Measurements from ENCODE around the gene TOMM5.

TOMM5 gene

GRCh38 chr9:37587521-37587920 is 4.9 kb downstream of the TOMM5 start:
- Histone ChIP-seq H3K27ac (ENCODE audit: low read length) (no peak overlapping the region), H3K4me2 (ENCODE audit: low read length) (no peak overlapping the region), H4K20me1 (ENCODE audit: insufficient read depth, low read length) (peaks cover 32% of the 10 kb centered on the region), H3K4me3 (ENCODE audit: low read length) (no peak overlapping the region), H3K4me1 (ENCODE audit: low read length) (peaks cover 18% of the 10 kb centered on the region), H3K9me3 (ENCODE audit: insufficient read depth, low read length) (no peaks in the 10 kb centered on the region), H3K79me2 (ENCODE audit: low read length) (peaks cover 96% of the 10 kb centered on the region), H2AFZ (ENCODE audit: low read depth, low read length) (no peak overlapping the region), H3K9ac (ENCODE audit: low read length) (no peak overlapping the region), H3K36me3 (replicated peaks; ENCODE audit: low read depth, low read length) (peaks cover 59% of the 10 kb centered on the region), H3K27me3 (ENCODE audit: low read depth, low read length) (no peaks in the 10 kb centered on the region)
- TF ChIP-seq EZH2phosphoT487 (IDR thresholded peaks at IDR 0.05; ENCODE audit: low read depth) = no peak
- no peak for TF ChIP-seq CTCF (IDR thresholded peaks at IDR 0.05; ENCODE audit: low read depth, low read length)

GRCh38 chr9:37583522-37584121 is 8.8 kb downstream of the TOMM5 start:
- Histone ChIP-seq H3K4me3 (ENCODE audit: low read length) (no peak overlapping the region), H3K36me3 (replicated peaks; ENCODE audit: low read depth, low read length) (peaks cover 70% of the 10 kb centered on the region), H3K27me3 (ENCODE audit: low read depth, low read length) (no peaks in the 10 kb centered on the region), H4K20me1 (ENCODE audit: insufficient read depth, low read length) (peaks cover 7% of the 10 kb centered on the region; the same call in 1 of the 2 replicates), H3K4me1 (ENCODE audit: low read length) (no peaks in the 10 kb centered on the region), H3K9me3 (ENCODE audit: insufficient read depth, low read length) (no peaks in the 10 kb centered on the region), H3K4me2 (ENCODE audit: low read length) (no peak overlapping the region), H3K27ac (ENCODE audit: low read length) (no peak overlapping the region), H3K79me2 (ENCODE audit: low read length) (peaks cover 80% of the 10 kb centered on the region), H3K9ac (ENCODE audit: low read length) (no peak overlapping the region), H2AFZ (ENCODE audit: low read depth, low read length) (no peak overlapping the region)
- TF ChIP-seq CTCF (IDR thresholded peaks at IDR 0.05; ENCODE audit: low read depth, low read length) (no peak), EZH2phosphoT487 (IDR thresholded peaks at IDR 0.05; ENCODE audit: low read depth) (no peak)

DNA sequence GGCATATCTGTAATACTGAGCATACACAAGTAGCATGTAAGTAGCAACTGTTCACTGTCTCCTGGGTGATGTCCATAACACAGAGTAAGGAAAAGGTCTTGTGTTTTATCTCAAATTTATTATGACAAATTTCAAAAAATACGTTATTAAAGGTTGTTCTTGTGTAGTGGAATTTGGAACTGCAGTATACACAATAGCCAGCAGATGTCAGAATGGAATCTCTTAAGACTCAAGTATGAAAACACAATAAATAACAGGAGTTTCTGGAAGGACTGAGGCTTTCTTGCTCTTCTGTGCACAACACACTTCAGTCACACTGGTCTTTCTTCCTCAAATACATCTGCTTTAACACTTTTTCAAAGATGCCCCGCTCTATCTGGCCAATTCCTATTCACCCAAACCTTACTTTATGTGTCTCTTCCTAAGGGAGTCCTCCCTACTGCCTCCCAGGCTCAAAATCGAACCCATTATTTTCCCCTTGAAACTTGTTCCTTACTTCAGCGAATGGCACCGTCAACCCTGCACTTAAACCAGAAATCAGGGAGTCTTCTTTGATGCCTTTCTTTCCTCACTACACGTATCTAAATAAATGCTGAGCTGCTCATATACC is 9.7 kb downstream of the TOMM5 start:
- H4K20me1 ChIP-seq (ENCODE audit: insufficient read depth, low read length) = peaks cover 7% of the 10 kb centered on the region; the same call in 1 of the 2 replicates
- H3K4me1 ChIP-seq (ENCODE audit: low read length) = no peaks in the 10 kb centered on the region
- no peaks in the 10 kb centered on the region for H3K9me3 ChIP-seq (ENCODE audit: insufficient read depth, low read length)
- no peak overlapping the region for H3K4me3 ChIP-seq (ENCODE audit: low read length)
- no peak overlapping the region for H3K4me2 ChIP-seq (ENCODE audit: low read length)
- no peak overlapping the region for H2AFZ ChIP-seq (ENCODE audit: low read depth, low read length)
- no peak overlapping the region for H3K27ac ChIP-seq (ENCODE audit: low read length)
- peaks cover 60% of the 10 kb centered on the region for H3K36me3 ChIP-seq (replicated peaks; ENCODE audit: low read depth, low read length)
- no peak overlapping the region for H3K9ac ChIP-seq (ENCODE audit: low read length)
- H3K79me2 ChIP-seq (ENCODE audit: low read length) = peaks cover 73% of the 10 kb centered on the region
- peak; percentile 74 for TF ChIP-seq CTCF (IDR thresholded peaks at IDR 0.05; ENCODE audit: low read depth, low read length)
- no peak for TF ChIP-seq EZH2phosphoT487 (IDR thresholded peaks at IDR 0.05; ENCODE audit: low read depth)
- no peaks in the 10 kb centered on the region for H3K27me3 ChIP-seq (ENCODE audit: low read depth, low read length)

DNA sequence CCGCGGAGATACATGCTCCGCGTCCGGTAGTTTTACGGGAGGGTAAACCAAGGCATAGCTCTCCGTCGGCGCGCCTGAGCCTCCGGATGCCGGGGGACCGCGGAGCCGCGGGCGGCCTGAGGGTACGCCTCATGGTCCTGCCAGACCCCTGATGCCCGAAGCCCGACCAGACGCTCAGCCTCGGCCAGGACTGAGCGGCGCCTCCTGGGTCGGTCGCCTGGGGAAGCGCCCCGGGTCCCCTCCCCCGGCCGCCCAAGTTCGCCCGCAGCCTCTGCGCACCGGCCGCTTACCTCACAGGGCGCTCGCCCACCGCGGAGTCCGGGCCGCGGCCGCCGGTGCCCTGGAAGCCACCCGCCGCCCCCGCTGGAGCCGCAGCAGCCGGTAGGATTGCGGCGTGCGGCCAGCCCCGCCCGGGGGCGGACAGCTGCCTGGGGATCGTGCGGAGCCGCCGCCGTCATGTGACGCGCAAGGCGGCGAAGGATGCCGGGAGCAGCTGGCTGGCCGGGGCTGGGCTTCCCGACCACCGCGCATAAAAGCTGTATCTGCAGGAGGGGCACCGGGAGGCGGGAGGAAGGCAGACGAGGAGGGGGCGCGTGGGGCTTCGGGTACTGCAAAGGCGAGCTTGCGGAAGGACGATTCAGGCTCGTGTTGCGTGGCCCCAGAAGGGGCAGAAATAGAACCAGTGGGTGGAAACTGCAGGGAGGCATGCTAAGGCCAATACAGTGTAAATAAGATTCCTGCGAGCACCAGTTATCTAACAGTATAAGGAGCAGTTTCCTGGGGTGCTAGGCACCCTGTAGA is 16.3 kb downstream of the TOMM5 start, which contains the start of gene FBXO10:
TSS of gene FBXO10 (minus strand) at position 460 of the 801 bp plus-strand sequence. CDS start 34,612 bp downstream, outside the sequence.
- TF ChIP-seq CTCF (IDR thresholded peaks at IDR 0.05; ENCODE audit: low read depth, low read length) (no peak), EZH2phosphoT487 (IDR thresholded peaks at IDR 0.05; ENCODE audit: low read depth) (no peak)
- H3K79me2 ChIP-seq (ENCODE audit: low read length) = peaks cover 40% of the 10 kb centered on the region

More for the DNA sequence above, 16.3 kb downstream of the TOMM5 start, which contains the start of gene FBXO10:
- Histone ChIP-seq H3K4me1 (ENCODE audit: low read length) (peaks cover 18% of the 10 kb centered on the region), H3K4me2 (ENCODE audit: low read length) (peak within 1 kb of the TSS; percentile 67), H3K4me3 (ENCODE audit: low read length) (peak within 1 kb of the TSS; percentile 97), H3K36me3 (replicated peaks; ENCODE audit: low read depth, low read length) (peaks cover 22% of the 10 kb centered on the region), H3K9me3 (ENCODE audit: insufficient read depth, low read length) (no peaks in the 10 kb centered on the region), H2AFZ (ENCODE audit: low read depth, low read length) (peak within 1 kb of the TSS; percentile 36; the same call in 1 of the 2 replicates), H3K9ac (ENCODE audit: low read length) (peak within 1 kb of the TSS; percentile 84), H3K27me3 (ENCODE audit: low read depth, low read length) (no peaks in the 10 kb centered on the region), H4K20me1 (ENCODE audit: insufficient read depth, low read length) (no peaks in the 10 kb centered on the region), H3K27ac (ENCODE audit: low read length) (peak within 1 kb of the TSS; percentile 35)

All from OCI-LY3 (cell line).